ENCODE results near the gene TRAPPC10.
A peak's percentile ranks its signal among the peaks of the same experiment; 100 is the strongest.

Gene TRAPPC10

GRCh38 chr21:44011579-44012473, at the start of gene TRAPPC10:
Gene TRAPPC10 (plus strand): TSS chr21:44012309. CDS start chr21:44012494, 185 bp downstream.
- peak; percentile 56 for DNase-seq

GRCh38 chr21:43965911-43966585, 46.1 kb upstream of the TRAPPC10 start:
- no peak for DNase-seq

- no peak for DNase-seq
Observed at GRCh38 chr21:43966946-43967512, 45.1 kb upstream of the TRAPPC10 start.

- DNase-seq, result no peak
Observed at GRCh38 chr21:43967981-43968380, 44.1 kb upstream of the TRAPPC10 start.

- DNase-seq, result no peak
Observed at GRCh38 chr21:43968410-43969114, 43.5 kb upstream of the TRAPPC10 start.

GRCh38 chr21:43969115-43969444, 43.0 kb upstream of the TRAPPC10 start:
- no peak for DNase-seq

GRCh38 chr21:43970551-43970950, 41.6 kb upstream of the TRAPPC10 start:
- no peak for DNase-seq

- no peak for DNase-seq
Observed at GRCh38 chr21:43971201-43971991, 40.7 kb upstream of the TRAPPC10 start.

- no peak for DNase-seq
Observed at GRCh38 chr21:43971992-43972255, 40.2 kb upstream of the TRAPPC10 start.

- no peak for DNase-seq
Observed at GRCh38 chr21:43972850-43973633, 39.1 kb upstream of the TRAPPC10 start.

- DNase-seq, result no peak
Observed at GRCh38 chr21:43973634-43973955, 38.5 kb upstream of the TRAPPC10 start.

GRCh38 chr21:43974791-43975468, 37.2 kb upstream of the TRAPPC10 start:
- DNase-seq, result no peak

GRCh38 chr21:43975469-43976098, 36.5 kb upstream of the TRAPPC10 start:
- DNase-seq, result peak; percentile 77

GRCh38 chr21:43976661-43977060, 35.4 kb upstream of the TRAPPC10 start:
- no peak for DNase-seq

GRCh38 chr21:43978060-43978459, 34.0 kb upstream of the TRAPPC10 start:
- no peak for DNase-seq

GRCh38 chr21:43979654-43980053, 32.5 kb upstream of the TRAPPC10 start:
- no peak for DNase-seq

GRCh38 chr21:43981151-43981870, 30.8 kb upstream of the TRAPPC10 start:
- no peak for DNase-seq

- no peak for DNase-seq
Observed at GRCh38 chr21:43981871-43982210, 30.3 kb upstream of the TRAPPC10 start.

- DNase-seq, result no peak
Observed at GRCh38 chr21:43982489-43983078, 29.5 kb upstream of the TRAPPC10 start.

GRCh38 chr21:43983390-43983789, 28.7 kb upstream of the TRAPPC10 start:
- DNase-seq, result no peak
